Measurements from ENCODE around the gene FERMT1. TPM values are rescaled to one million over a fixed set of nuclear protein-coding genes. Genes with fewer than 3 reads are reported as not detected.

Gene FERMT1
- total RNA-seq, 4 donors from 2014 or later = 23.2 to 31.9 (median 29.7) TPM

GRCh38 chr20:6039766-6040165, 83.1 kb downstream of the FERMT1 start:
- Histone ChIP-seq H3K4me3 (no peak overlapping the region), H3K27me3 (no peaks in the 10 kb centered on the region), H3K27ac (no peak overlapping the region), H3K9me3 (no peaks in the 10 kb centered on the region), H3K36me3 (peaks cover 0 to 49% (median 9%) of the 10 kb centered on the region in 4 donors), H3K4me1 (no peaks in the 10 kb centered on the region)
- intact Hi-C loops (cut with DNase I; ENCODE audit: low total_unique reads) = no loop called here
- no peak for DNase-seq
- 86 to 89% methylated on average over 3 to 5 of the region's 5 CpGs for WGBS, 2 donors (ENCODE audit: low coverage in 1 of 2)
- in situ Hi-C loops (cut with MboI; ENCODE audit: low pct_ligation_motif_present in 1 of 4, low pct_unique_long_range_greater_than_20kb in 1 of 4, low sequenced_read_pairs in 3 of 4) = no loop called here
- TF ChIP-seq POLR2A (IDR thresholded peaks at IDR 0.05) (no peak), EP300 (IDR thresholded peaks at IDR 0.05; ENCODE audit: low read depth) (no peak), POLR2AphosphoS5 (IDR thresholded peaks at IDR 0.05) (no peak)
- TF ChIP-seq, protein P1, sequence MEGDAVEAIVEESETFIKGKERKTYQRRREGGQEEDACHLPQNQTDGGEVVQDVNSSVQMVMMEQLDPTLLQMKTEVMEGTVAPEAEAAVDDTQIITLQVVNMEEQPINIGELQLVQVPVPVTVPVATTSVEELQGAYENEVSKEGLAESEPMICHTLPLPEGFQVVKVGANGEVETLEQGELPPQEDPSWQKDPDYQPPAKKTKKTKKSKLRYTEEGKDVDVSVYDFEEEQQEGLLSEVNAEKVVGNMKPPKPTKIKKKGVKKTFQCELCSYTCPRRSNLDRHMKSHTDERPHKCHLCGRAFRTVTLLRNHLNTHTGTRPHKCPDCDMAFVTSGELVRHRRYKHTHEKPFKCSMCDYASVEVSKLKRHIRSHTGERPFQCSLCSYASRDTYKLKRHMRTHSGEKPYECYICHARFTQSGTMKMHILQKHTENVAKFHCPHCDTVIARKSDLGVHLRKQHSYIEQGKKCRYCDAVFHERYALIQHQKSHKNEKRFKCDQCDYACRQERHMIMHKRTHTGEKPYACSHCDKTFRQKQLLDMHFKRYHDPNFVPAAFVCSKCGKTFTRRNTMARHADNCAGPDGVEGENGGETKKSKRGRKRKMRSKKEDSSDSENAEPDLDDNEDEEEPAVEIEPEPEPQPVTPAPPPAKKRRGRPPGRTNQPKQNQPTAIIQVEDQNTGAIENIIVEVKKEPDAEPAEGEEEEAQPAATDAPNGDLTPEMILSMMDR (IDR thresholded peaks at IDR 0.05) = no peak

DNA sequence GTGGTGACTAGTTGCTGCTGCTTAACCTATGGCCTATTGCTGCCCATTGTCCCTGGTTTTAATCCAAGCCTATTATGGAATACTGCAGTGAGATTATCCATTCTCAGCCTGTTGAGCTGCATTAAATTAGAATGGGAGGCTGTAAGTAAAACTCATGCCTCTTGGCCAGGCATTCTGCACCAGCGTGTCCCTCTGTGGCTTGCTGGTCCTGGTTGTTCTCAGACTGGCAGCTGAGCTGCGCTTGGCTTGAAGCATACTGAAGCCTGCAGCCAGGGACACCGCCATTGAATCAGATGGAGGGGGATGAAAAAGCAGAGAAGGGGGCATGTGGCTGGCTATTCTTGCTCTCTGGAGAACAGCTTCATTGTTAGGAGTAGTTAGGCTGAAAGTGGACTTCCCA, 84.6 kb downstream of the FERMT1 start:
- Histone ChIP-seq H3K9me3 (no peaks in the 10 kb centered on the region), H3K4me1 (no peaks in the 10 kb centered on the region), H3K36me3 (peaks cover 0 to 57% (median 12%) of the 10 kb centered on the region in 4 donors), H3K4me3 (no peak overlapping the region), H3K27me3 (no peaks in the 10 kb centered on the region), H3K27ac (no peak overlapping the region)
- WGBS, 2 donors (ENCODE audit: low coverage in 1 of 2) = 95% methylated on average over 3 of the region's 3 CpGs; no CpG with 5 or more reads in 1 of the 2 donors
- intact Hi-C loops (cut with DNase I; ENCODE audit: low total_unique reads) = no loop called here
- no peak for DNase-seq
- TF ChIP-seq POLR2A (IDR thresholded peaks at IDR 0.05) (no peak), EP300 (IDR thresholded peaks at IDR 0.05; ENCODE audit: low read depth) (no peak), POLR2AphosphoS5 (IDR thresholded peaks at IDR 0.05) (no peak)
- TF ChIP-seq, protein P1 (IDR thresholded peaks at IDR 0.05) = no peak
- in situ Hi-C loops (cut with MboI; ENCODE audit: low pct_ligation_motif_present in 1 of 4, low pct_unique_long_range_greater_than_20kb in 1 of 4, low sequenced_read_pairs in 3 of 4) = no loop called here

DNA sequence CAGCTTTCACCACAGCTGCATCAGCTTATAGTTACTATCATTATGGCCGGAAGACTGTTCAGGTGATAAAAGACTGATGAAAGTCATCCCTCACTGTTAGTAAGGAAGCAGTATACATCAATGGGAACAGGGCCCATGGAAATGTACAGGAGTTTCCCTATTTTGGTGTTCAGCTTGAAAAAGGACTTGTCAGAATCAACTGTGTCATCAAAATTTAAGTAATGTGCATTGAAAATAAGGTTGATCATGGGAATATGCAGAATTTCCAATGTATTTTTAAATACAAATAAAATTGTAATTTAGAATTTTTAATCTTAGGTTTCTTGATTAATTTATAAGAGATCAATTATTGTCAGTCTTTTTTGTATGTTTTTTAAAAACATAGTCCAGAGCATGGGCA, 85.7 kb downstream of the FERMT1 start:
- Histone ChIP-seq H3K27me3 (no peaks in the 10 kb centered on the region), H3K36me3 (peaks cover 0 to 59% (median 12%) of the 10 kb centered on the region in 4 donors), H3K4me1 (no peaks in the 10 kb centered on the region), H3K4me3 (no peak overlapping the region), H3K27ac (no peak overlapping the region), H3K9me3 (no peaks in the 10 kb centered on the region)
- intact Hi-C loops (cut with DNase I; ENCODE audit: low total_unique reads) (no loop called here), in situ Hi-C loops (cut with MboI; ENCODE audit: low pct_ligation_motif_present in 1 of 4, low pct_unique_long_range_greater_than_20kb in 1 of 4, low sequenced_read_pairs in 3 of 4) (no loop called here)
- WGBS, 2 donors (ENCODE audit: low coverage in 1 of 2) = 63 to 82% methylated on average over 1 of the region's 1 CpG
- DNase-seq = no peak
- TF ChIP-seq, protein P1 (IDR thresholded peaks at IDR 0.05) = no peak

GRCh38 chr20:6036213-6036612, 86.6 kb downstream of the FERMT1 start:
- H3K4me3 ChIP-seq = no peak overlapping the region
- WGBS, 2 donors (ENCODE audit: low coverage in 1 of 2) = 97 to 100% methylated on average over 4 of the region's 4 CpGs
- no peak overlapping the region for H3K27ac ChIP-seq
- TF ChIP-seq, protein P1 (IDR thresholded peaks at IDR 0.05) = no peak
- TF ChIP-seq EP300 (IDR thresholded peaks at IDR 0.05; ENCODE audit: low read depth) (no peak), POLR2A (IDR thresholded peaks at IDR 0.05) (no peak), POLR2AphosphoS5 (IDR thresholded peaks at IDR 0.05) (no peak)
- peaks cover 0 to 57% (median 11%) of the 10 kb centered on the region in 4 donors for H3K36me3 ChIP-seq
- intact Hi-C loops (cut with DNase I; ENCODE audit: low total_unique reads) = no loop called here
- H3K9me3 ChIP-seq = no peaks in the 10 kb centered on the region
- no peak for DNase-seq
- no peaks in the 10 kb centered on the region for H3K27me3 ChIP-seq
- no peaks in the 10 kb centered on the region for H3K4me1 ChIP-seq
- in situ Hi-C loops (cut with MboI; ENCODE audit: low pct_ligation_motif_present in 1 of 4, low pct_unique_long_range_greater_than_20kb in 1 of 4, low sequenced_read_pairs in 3 of 4) = no loop called here

Measured in transverse colon (tissue), 4 donors.